GM12891 (cell line): ENCODE measurements around the gene SENP1.

Experiments
- POLR2A ChIP-seq: IDR thresholded peaks from 2 replicates; pipeline ENCODE4 v1.6.1; 2011; ENCODE audit warnings: low read depth, low read length, control low read depth
- POLR2AphosphoS5 ChIP-seq: IDR thresholded peaks from 2 replicates; pipeline ENCODE4 v1.6.1; 2011; ENCODE audit warnings: low read depth, low read length, control low read depth
- SPI1 ChIP-seq: IDR thresholded peaks from 2 replicates; pipeline ENCODE4 v1.6.1; 2011; ENCODE audit warnings: low read depth, low read length, control low read depth

DNA sequence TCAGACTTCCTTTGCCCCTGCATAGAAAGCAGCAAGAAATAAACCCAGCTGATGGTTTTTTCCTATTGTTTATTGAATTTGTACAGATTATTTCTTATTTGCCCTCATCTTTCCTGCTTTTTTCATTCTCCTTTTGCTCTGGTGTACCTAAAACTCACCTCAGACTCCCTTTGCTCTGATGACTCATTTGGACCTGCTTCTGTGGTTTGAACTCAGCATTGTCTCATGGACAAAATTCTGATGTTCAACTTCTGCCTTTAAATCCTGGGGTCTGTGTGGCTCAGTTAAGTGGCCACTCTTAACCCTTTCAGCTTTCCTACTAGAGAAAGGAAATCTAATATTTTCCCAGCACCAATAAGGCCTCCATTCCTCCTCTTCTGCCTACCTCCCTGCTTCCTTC lies 3.5 kb upstream of the SENP1 start:
- TF ChIP-seq SPI1 (no peak), POLR2AphosphoS5 (no peak), POLR2A (no peak)
